Measurements from ENCODE around the gene MYOC.

GRCh38 chr1:171597203-171597602 lies 55.3 kb downstream of the MYOC start:
- TF ChIP-seq CTCF (IDR thresholded peaks at IDR 0.05) (no peak), EZH2phosphoT487 (IDR thresholded peaks at IDR 0.05) (no peak)
